ENCODE measurements around the gene PGAM2.
"Not testable (repeated sequence)": the region's sequence is repeated elsewhere in the genome, so short reads cannot be mapped to it uniquely, and the experiment has no call there.

PGAM2 gene

GRCh38 chr7:44044315-44045225 is 20.8 kb downstream of the PGAM2 start, which contains the start of gene DBNL:
DBNL (plus strand) TSS chr7:44044702; CDS start chr7:44044738, 36 bp downstream.
- peak within 1 kb of the TSS; percentile 92 for H2AFZ ChIP-seq (ENCODE audit: low read length, unreplicated experiment)
- peaks cover 19% of the 10 kb centered on the region for H3K4me1 ChIP-seq (ENCODE audit: control insufficient read depth, insufficient read depth, low read length, unreplicated experiment)
- peaks cover 13% of the 10 kb centered on the region; the same call in 1 of the 2 replicates for H3K36me3 ChIP-seq (ENCODE audit: insufficient read depth, low read length)
- peak within 1 kb of the TSS; percentile 22 for H3K27ac ChIP-seq (ENCODE audit: low read depth, low read length)
- H3K79me2 ChIP-seq (ENCODE audit: control insufficient read depth, insufficient read depth, low read length, unreplicated experiment), result peaks cover 47% of the 10 kb centered on the region
- no peaks in the 10 kb centered on the region for H3K27me3 ChIP-seq (ENCODE audit: insufficient read depth, low read length)
- peak within 1 kb of the TSS; percentile 82 for H3K4me3 ChIP-seq (ENCODE audit: low read depth, low read length)

GRCh38 chr7:44043902-44044301 is 21.5 kb downstream of the PGAM2 start:
- Histone ChIP-seq H3K79me2 (ENCODE audit: control insufficient read depth, insufficient read depth, low read length, unreplicated experiment) (peaks cover 41% of the 10 kb centered on the region), H3K4me1 (ENCODE audit: control insufficient read depth, insufficient read depth, low read length, unreplicated experiment) (peaks cover 19% of the 10 kb centered on the region), H2AFZ (ENCODE audit: low read length, unreplicated experiment) (peak overlapping the region; percentile 92), H3K36me3 (ENCODE audit: insufficient read depth, low read length) (peaks cover 12% of the 10 kb centered on the region; the same call in 1 of the 2 replicates), H3K4me3 (ENCODE audit: low read depth, low read length) (peak overlapping the region; percentile 82), H3K27me3 (ENCODE audit: insufficient read depth, low read length) (no peaks in the 10 kb centered on the region), H3K27ac (ENCODE audit: low read depth, low read length) (no peak overlapping the region)

DNA sequence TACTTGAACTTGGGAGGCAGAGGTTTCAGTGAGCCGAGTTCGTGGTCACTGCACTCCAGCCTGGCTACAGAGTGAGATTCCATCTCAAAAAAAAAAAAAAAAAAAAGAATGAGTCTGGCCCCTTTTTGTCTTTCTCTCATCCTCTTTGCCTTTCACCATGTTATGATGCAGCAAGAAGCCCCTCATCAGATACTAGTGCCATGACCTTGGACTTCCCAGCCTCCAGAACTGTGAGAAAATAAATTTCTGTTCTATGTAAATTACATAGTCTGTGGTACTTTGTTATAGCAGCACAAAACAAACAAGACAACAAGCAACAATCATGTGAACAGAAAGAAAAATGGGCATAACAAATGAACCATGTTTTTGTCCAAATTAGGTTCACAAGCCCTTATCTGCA is 23.1 kb downstream of the PGAM2 start:
- Histone ChIP-seq H3K36me3 (ENCODE audit: insufficient read depth, low read length) (peaks cover 12% of the 10 kb centered on the region; the same call in 1 of the 2 replicates), H3K4me1 (ENCODE audit: control insufficient read depth, insufficient read depth, low read length, unreplicated experiment) (peaks cover 13% of the 10 kb centered on the region), H3K79me2 (ENCODE audit: control insufficient read depth, insufficient read depth, low read length, unreplicated experiment) (peaks cover 26% of the 10 kb centered on the region), H3K27ac (ENCODE audit: low read depth, low read length) (no peak overlapping the region), H3K27me3 (ENCODE audit: insufficient read depth, low read length) (no peaks in the 10 kb centered on the region), H3K4me3 (ENCODE audit: low read depth, low read length) (no peak overlapping the region), H2AFZ (ENCODE audit: low read length, unreplicated experiment) (no peak overlapping the region)

GRCh38 chr7:44040493-44040891 is 24.9 kb downstream of the PGAM2 start:
- not testable (repeated sequence) for H3K27ac ChIP-seq (ENCODE audit: low read depth, low read length); H3K36me3 ChIP-seq (ENCODE audit: insufficient read depth, low read length); H3K27me3 ChIP-seq (ENCODE audit: insufficient read depth, low read length); H3K79me2 ChIP-seq (ENCODE audit: control insufficient read depth, insufficient read depth, low read length, unreplicated experiment); H2AFZ ChIP-seq (ENCODE audit: low read length, unreplicated experiment); H3K4me1 ChIP-seq (ENCODE audit: control insufficient read depth, insufficient read depth, low read length, unreplicated experiment)
- peak overlapping the region; percentile 62 for H3K4me3 ChIP-seq (ENCODE audit: low read depth, low read length)

DNA sequence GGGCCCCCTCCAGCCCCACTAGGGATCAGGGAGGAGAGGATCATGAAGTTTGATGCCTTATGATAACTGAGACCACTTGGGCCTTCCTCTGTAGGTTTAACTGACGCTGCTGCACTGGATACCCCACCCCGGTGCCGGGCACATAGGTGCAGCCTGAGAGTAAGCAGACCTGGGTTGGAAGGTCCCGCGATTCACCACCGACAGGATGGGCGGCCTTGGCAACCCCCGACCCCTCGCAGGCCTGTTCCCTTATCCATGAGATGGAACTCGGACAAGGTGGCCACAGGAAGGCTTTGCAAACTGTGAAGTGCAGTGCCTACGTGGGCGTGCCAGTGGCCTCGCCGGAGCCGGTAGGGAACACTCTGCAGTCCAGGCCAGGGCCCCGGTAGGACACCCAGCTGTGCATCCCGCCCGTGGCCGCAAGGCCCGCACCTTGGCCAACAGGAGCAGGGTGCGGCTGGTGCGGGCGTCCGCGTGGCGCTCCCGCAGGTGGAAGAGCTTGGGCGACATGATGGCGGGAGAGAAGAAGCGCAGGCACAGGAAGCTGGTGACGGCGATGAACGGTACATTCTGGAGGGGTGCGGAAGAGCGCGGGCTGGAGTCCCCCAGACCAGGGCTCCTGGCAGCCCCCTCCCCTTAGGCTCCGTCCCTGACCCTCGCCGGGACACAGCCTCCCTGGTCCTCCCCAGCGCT is 25.4 kb downstream of the PGAM2 start:
- not testable (repeated sequence) for H3K79me2 ChIP-seq (ENCODE audit: control insufficient read depth, insufficient read depth, low read length, unreplicated experiment); H3K36me3 ChIP-seq (ENCODE audit: insufficient read depth, low read length); H2AFZ ChIP-seq (ENCODE audit: low read length, unreplicated experiment); H3K27me3 ChIP-seq (ENCODE audit: insufficient read depth, low read length); H3K27ac ChIP-seq (ENCODE audit: low read depth, low read length); H3K4me1 ChIP-seq (ENCODE audit: control insufficient read depth, insufficient read depth, low read length, unreplicated experiment)
- peak overlapping the region; percentile 62; the same call in 1 of the 2 replicates for H3K4me3 ChIP-seq (ENCODE audit: low read depth, low read length)

GRCh38 chr7:44038961-44039558 is 26.3 kb downstream of the PGAM2 start:
- H3K4me3 ChIP-seq (ENCODE audit: low read depth, low read length), result peak overlapping the region; percentile 57
- not testable (repeated sequence) for H2AFZ ChIP-seq (ENCODE audit: low read length, unreplicated experiment); H3K27ac ChIP-seq (ENCODE audit: low read depth, low read length); H3K4me1 ChIP-seq (ENCODE audit: control insufficient read depth, insufficient read depth, low read length, unreplicated experiment); H3K36me3 ChIP-seq (ENCODE audit: insufficient read depth, low read length); H3K27me3 ChIP-seq (ENCODE audit: insufficient read depth, low read length); H3K79me2 ChIP-seq (ENCODE audit: control insufficient read depth, insufficient read depth, low read length, unreplicated experiment)

- not testable (repeated sequence) for H3K79me2 ChIP-seq (ENCODE audit: control insufficient read depth, insufficient read depth, low read length, unreplicated experiment); H3K4me1 ChIP-seq (ENCODE audit: control insufficient read depth, insufficient read depth, low read length, unreplicated experiment); H3K4me3 ChIP-seq (ENCODE audit: low read depth, low read length); H2AFZ ChIP-seq (ENCODE audit: low read length, unreplicated experiment); H3K27me3 ChIP-seq (ENCODE audit: insufficient read depth, low read length); H3K36me3 ChIP-seq (ENCODE audit: insufficient read depth, low read length); H3K27ac ChIP-seq (ENCODE audit: low read depth, low read length)
These were observed 26.8 kb downstream of the PGAM2 start for GRCh38 chr7:44038553-44038952.

DNA sequence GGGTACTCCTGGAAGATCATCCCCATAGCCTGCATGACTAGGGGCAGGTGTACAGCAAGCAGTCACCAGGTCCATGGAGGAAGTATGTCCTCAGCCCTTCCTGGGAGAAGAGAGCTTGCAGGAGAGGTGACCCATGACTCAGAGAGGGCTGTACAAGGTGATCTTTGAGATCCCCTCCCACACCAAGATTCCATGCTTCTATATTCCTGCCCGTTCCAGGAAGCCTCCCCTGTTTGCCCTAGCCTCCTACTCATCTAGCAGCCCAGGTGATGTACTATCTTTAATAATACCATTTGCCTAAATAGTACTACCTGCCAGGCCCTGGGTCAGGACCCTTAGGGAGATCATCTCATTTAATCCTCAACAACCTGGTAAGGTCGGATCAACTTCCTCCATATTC is 27.4 kb downstream of the PGAM2 start:
- not testable (repeated sequence) for H3K4me3 ChIP-seq (ENCODE audit: low read depth, low read length); H3K27me3 ChIP-seq (ENCODE audit: insufficient read depth, low read length); H3K79me2 ChIP-seq (ENCODE audit: control insufficient read depth, insufficient read depth, low read length, unreplicated experiment); H3K36me3 ChIP-seq (ENCODE audit: insufficient read depth, low read length); H3K27ac ChIP-seq (ENCODE audit: low read depth, low read length); H2AFZ ChIP-seq (ENCODE audit: low read length, unreplicated experiment); H3K4me1 ChIP-seq (ENCODE audit: control insufficient read depth, insufficient read depth, low read length, unreplicated experiment)

DNA sequence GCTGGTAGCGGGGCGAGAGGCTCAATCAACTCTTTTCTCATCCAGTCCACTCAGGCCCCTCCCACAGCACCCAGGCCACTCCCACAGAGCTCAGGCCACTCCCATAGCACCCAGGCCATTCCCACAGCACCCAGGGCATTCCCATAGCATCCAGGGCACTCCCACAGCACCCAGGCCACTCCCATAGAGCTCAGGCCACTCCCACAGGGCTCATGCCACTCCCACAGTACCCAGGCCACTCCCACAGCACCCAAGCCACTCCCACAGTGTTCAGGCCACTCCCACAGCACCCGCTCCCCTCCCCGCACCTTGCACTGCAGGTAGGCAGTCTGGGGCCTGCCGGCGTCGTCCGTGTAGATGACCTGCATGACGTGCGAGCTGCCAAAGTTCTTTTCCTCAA is 29.0 kb downstream of the PGAM2 start:
- not testable (repeated sequence) for H3K4me1 ChIP-seq (ENCODE audit: control insufficient read depth, insufficient read depth, low read length, unreplicated experiment); H3K4me3 ChIP-seq (ENCODE audit: low read depth, low read length); H3K79me2 ChIP-seq (ENCODE audit: control insufficient read depth, insufficient read depth, low read length, unreplicated experiment); H3K27ac ChIP-seq (ENCODE audit: low read depth, low read length); H3K36me3 ChIP-seq (ENCODE audit: insufficient read depth, low read length); H2AFZ ChIP-seq (ENCODE audit: low read length, unreplicated experiment); H3K27me3 ChIP-seq (ENCODE audit: insufficient read depth, low read length)

DNA sequence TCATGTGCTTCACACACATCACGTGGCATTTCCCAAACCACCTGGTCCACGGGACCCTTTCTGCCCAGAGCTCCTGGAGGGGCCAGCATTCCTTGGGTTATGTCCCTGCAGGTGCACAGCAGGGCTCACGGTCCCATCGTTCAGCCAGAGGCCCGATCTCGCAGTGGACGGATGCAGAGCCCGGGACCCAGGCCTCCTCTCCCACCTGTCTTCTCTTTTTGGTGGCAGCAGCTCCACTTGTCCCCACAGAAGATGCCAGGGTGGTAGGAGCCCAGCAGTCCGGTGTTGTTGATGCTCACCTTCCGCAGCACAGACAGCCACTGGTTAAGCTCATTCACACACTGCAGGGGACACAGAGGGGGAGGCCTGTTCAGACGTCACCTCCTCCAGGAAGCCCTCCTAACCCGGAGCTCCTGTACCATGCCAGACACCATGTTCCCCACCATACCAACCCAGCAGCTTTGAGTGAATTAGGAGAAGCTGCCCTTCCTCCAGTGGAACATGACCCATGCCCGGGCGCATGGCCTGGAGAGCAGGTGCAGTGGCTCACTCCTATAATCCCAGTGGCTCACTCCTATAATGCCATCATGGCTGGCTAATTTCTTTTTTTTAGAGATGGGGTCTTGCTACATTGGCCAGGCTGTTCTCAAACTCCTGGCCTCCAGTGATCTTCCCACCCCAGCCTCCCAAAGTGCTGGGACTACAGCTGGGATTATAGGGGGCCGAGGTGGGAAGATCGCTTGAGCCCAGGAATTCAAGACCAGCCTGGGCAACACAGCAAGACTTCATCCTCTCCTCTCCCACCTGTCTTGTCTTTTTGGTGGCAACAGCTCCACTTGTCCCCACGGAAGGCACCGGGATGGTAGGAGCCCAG is 31.2 kb downstream of the PGAM2 start:
- H3K27me3 ChIP-seq (ENCODE audit: insufficient read depth, low read length); H3K27ac ChIP-seq (ENCODE audit: low read depth, low read length); H3K79me2 ChIP-seq (ENCODE audit: control insufficient read depth, insufficient read depth, low read length, unreplicated experiment); H3K4me1 ChIP-seq (ENCODE audit: control insufficient read depth, insufficient read depth, low read length, unreplicated experiment); H3K4me3 ChIP-seq (ENCODE audit: low read depth, low read length); H3K36me3 ChIP-seq (ENCODE audit: insufficient read depth, low read length); H2AFZ ChIP-seq (ENCODE audit: low read length, unreplicated experiment): not testable (repeated sequence)
